NCI-H460 (cell line): ENCODE data around the gene NDUFS7. TPM values are rescaled to one million over a fixed set of nuclear protein-coding genes. Genes with fewer than 3 reads are reported as not detected.

ENCODE experiments used
- total RNA-seq: library from RNA; depleted of rRNA; stranded (reverse); fragments of >200 nt; shearing (Covaris generic); gene quantifications from 2 replicates; pipeline ENCODE4 v1.2.3, GENCODE V29; 2014; rRNA removed

The NDUFS7 gene
- total RNA-seq, 1 experiment from 2014 or later: 52.3 TPM

Other genes starting within 250 kb of the NDUFS7 start
- 27.7 and 28.0 TPM in 2 replicates for gene SBNO2, start 209.6 kb upstream of the NDUFS7 start, total RNA-seq
- 25.5 and 28.7 TPM in 2 replicates for gene STK11, start 178.1 kb upstream of the NDUFS7 start, total RNA-seq
- gene CBARP, start 145.9 kb upstream of the NDUFS7 start, total RNA-seq: 1.8 and 3.1 TPM in 2 replicates
- gene ATP5F1D, start 142.2 kb upstream of the NDUFS7 start, total RNA-seq: 37.2 and 37.8 TPM in 2 replicates
- gene MIDN, start 135.3 kb upstream of the NDUFS7 start, total RNA-seq: 16.5 and 21.4 TPM in 2 replicates
- gene CIRBP, start 114.6 kb upstream of the NDUFS7 start, total RNA-seq: 134 and 148 TPM in 2 replicates
- gene FAM174C, start 108.4 kb upstream of the NDUFS7 start, total RNA-seq: 42.7 and 59.3 TPM in 2 replicates
- 0.62 TPM in 1 of 2 replicates, not detected in the other for gene EFNA2, start 98.0 kb upstream of the NDUFS7 start, total RNA-seq
- 9.7 and 10.3 TPM in 2 replicates for gene GAMT, start 17.6 kb downstream of the NDUFS7 start, total RNA-seq
- 101 and 122 TPM in 2 replicates for gene DAZAP1, start 23.7 kb downstream of the NDUFS7 start, total RNA-seq
- gene RPS15, start 54.5 kb downstream of the NDUFS7 start, total RNA-seq: 1,189 and 1,346 TPM in 2 replicates
- 0.02 TPM in 1 of 2 replicates, not detected in the other for gene APC2, start 66.2 kb downstream of the NDUFS7 start, total RNA-seq
- 21.0 and 28.9 TPM in 2 replicates for gene C19orf25, start 95.3 kb downstream of the NDUFS7 start, total RNA-seq
- gene PCSK4, start 106.4 kb downstream of the NDUFS7 start, total RNA-seq: 0.79 and 2.7 TPM in 2 replicates
- gene REEP6, start 107.3 kb downstream of the NDUFS7 start, total RNA-seq: 0.79 and 0.92 TPM in 2 replicates
- gene ADAMTSL5, start 129.1 kb downstream of the NDUFS7 start, total RNA-seq: 0.57 and 1.0 TPM in 2 replicates
- gene PLK5, start 140.2 kb downstream of the NDUFS7 start, total RNA-seq: 0.05 TPM in 1 of 2 replicates, not detected in the other
- 11.5 and 16.9 TPM in 2 replicates for gene MEX3D, start 184.4 kb downstream of the NDUFS7 start, total RNA-seq
- gene MBD3, start 209.0 kb downstream of the NDUFS7 start, total RNA-seq: 70.8 and 77.2 TPM in 2 replicates
- gene UQCR11, start 221.6 kb downstream of the NDUFS7 start, total RNA-seq: 83.7 and 102 TPM in 2 replicates